GM19452 (cell line): ENCODE measurements around the gene COPS2.
A peak's percentile ranks its signal among the peaks of the same experiment; 100 is the strongest.
"Not testable (repeated sequence)": the region's sequence is repeated elsewhere in the genome, so short reads cannot be mapped to it uniquely, and the experiment has no call there.

Experiments used
- ATAC-seq: cut with Tn5 transposase; IDR thresholded peaks from one replicate; pipeline ENCODE4 v1.9.1; 2021; ENCODE audit not compliant: unreplicated experiment

The COPS2 gene

GRCh38 chr15:49155110-49155833 is at the start of gene COPS2:
COPS2 (minus strand) TSS chr15:49155599; CDS start chr15:49155578, 21 bp downstream.
- peak; percentile 93 for ATAC-seq

GRCh38 chr15:49200347-49200746 is 44.9 kb upstream of the COPS2 start:
- ATAC-seq = no peak

GRCh38 chr15:49199666-49200065 is 44.3 kb upstream of the COPS2 start:
- no peak for ATAC-seq

- no peak for ATAC-seq
Measured at GRCh38 chr15:49196856-49197255, 41.5 kb upstream of the COPS2 start.

- ATAC-seq = no peak
Measured at GRCh38 chr15:49191892-49192291, 36.5 kb upstream of the COPS2 start.

- ATAC-seq = no peak
Measured at GRCh38 chr15:49190586-49190985, 35.2 kb upstream of the COPS2 start.

- no peak for ATAC-seq
Measured at GRCh38 chr15:49189631-49190030, 34.2 kb upstream of the COPS2 start.

GRCh38 chr15:49188933-49189332 is 33.5 kb upstream of the COPS2 start:
- ATAC-seq = no peak

GRCh38 chr15:49187549-49188245 is 32.3 kb upstream of the COPS2 start:
- no peak for ATAC-seq

GRCh38 chr15:49185473-49185872 is 30.1 kb upstream of the COPS2 start:
- ATAC-seq = peak; percentile 82

- not testable (repeated sequence) for ATAC-seq
Measured at GRCh38 chr15:49183741-49184140, 28.3 kb upstream of the COPS2 start.

GRCh38 chr15:49182128-49182527 is 26.7 kb upstream of the COPS2 start:
- ATAC-seq = no peak

- no peak for ATAC-seq
Measured at GRCh38 chr15:49179433-49180190, 24.2 kb upstream of the COPS2 start.

- no peak for ATAC-seq
Measured at GRCh38 chr15:49178497-49178896, 23.1 kb upstream of the COPS2 start.

- not testable (repeated sequence) for ATAC-seq
Measured at GRCh38 chr15:49175582-49176397, 20.4 kb upstream of the COPS2 start.

- ATAC-seq = no peak
Measured at GRCh38 chr15:49174902-49175301, 19.5 kb upstream of the COPS2 start.

- no peak for ATAC-seq
Measured at GRCh38 chr15:49171790-49172189, 16.4 kb upstream of the COPS2 start.

- ATAC-seq = peak; percentile 87
Measured at GRCh38 chr15:49169880-49170597, 14.6 kb upstream of the COPS2 start, which contains the start of gene GALK2. GALK2 (plus strand) TSS chr15:49170247; CDS start chr15:49170323, 76 bp downstream.

GRCh38 chr15:49168016-49168415 is 12.6 kb upstream of the COPS2 start:
- no peak for ATAC-seq

GRCh38 chr15:49164865-49165264 is 9.5 kb upstream of the COPS2 start:
- ATAC-seq = no peak
